GM18867 (cell line): ENCODE results near the gene FMNL2.

Experiments used
- ATAC-seq: cut with Tn5 transposase; IDR thresholded peaks from one replicate; pipeline ENCODE4 v1.9.1; 2021; ENCODE audit warnings: mild to moderate bottlenecking, moderate library complexity; ENCODE audit not compliant: unreplicated experiment

FMNL2 gene

GRCh38 chr2:152444448-152444847, 109.5 kb downstream of the FMNL2 start:
- ATAC-seq: no peak

- no peak for ATAC-seq
Measured at GRCh38 chr2:152445375-152445774, 110.4 kb downstream of the FMNL2 start.

DNA sequence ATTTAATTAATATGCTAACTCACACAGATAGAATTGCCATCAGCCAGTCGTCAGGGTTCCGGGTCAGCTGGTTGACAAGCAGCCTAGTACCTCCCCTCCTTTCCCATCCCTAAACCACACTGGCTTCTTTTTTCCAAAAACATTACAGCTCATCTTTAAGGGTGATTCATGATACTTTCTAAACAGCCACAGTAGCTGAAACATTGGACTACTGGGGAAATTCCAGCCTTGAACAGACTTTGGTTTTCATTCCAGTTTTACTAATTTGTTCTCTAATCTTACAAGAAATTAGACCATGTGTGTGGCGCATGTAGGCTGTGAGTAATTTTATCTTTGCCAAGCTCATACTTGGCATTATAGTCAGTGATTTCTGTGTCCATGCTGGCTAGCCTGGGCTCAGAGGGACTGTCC, 110.8 kb downstream of the FMNL2 start:
- ATAC-seq: no peak

GRCh38 chr2:152446213-152446612, 111.2 kb downstream of the FMNL2 start:
- ATAC-seq: no peak

DNA sequence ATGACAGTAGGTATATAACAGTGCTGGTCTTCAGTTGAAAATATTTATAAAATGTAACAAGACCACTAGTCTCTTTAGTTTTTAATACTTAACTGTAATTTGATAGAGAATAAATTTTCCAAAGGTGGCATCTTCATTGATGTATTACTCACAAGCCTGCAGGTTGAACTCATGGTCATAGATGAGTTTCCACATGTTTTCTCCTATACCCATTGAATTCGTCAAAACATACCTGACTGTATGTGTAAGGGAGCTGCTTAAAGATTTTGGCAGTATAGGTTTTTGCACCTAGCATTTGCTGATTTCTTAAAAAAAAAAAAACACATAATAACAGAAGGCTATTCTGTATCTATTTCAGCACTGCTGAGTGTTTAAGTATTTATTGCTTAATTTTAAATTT, 112.9 kb downstream of the FMNL2 start:
- no peak for ATAC-seq

- ATAC-seq: no peak
Measured at GRCh38 chr2:152448606-152449005, 113.6 kb downstream of the FMNL2 start.

- no peak for ATAC-seq
Measured at GRCh38 chr2:152449578-152449977, 114.6 kb downstream of the FMNL2 start.

- ATAC-seq: no peak
Measured at GRCh38 chr2:152450176-152450575, 115.2 kb downstream of the FMNL2 start.

DNA sequence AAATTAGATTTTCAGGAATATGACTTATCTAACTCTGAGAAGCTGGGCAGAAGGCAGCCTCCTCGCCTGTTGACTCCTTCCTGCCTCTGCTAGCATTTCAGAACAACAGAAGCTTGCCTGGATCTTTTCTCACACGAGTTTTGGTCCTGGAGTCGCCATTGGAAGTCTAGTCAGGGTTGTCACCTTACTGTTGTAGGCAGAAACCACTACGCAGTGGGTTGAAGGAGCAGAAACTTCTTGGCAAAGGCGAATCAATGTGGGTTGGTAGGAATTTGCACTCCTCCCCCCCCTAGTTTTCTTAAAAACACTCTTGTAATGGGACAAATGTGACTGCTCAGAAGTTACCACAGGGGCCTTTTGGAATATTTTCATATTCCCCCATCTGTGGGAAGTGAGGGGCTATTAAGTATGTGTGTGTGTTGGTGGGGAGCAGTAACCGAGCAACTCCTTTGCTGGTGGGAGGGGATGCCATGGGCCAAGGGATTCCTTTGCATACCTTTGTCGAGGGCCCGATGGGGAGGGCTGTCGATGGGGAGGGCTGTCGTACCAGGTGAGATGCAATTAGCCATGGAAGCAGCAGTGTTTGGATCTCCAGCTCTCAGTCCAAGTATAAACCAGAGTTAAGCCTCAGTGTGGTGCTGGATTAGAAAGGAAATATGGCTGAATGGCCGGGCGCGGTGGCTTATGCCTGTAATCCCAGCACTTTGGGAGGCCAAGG, 117.4 kb downstream of the FMNL2 start:
- ATAC-seq: no peak

GRCh38 chr2:152453129-152453911, 118.3 kb downstream of the FMNL2 start:
- ATAC-seq: no peak

DNA sequence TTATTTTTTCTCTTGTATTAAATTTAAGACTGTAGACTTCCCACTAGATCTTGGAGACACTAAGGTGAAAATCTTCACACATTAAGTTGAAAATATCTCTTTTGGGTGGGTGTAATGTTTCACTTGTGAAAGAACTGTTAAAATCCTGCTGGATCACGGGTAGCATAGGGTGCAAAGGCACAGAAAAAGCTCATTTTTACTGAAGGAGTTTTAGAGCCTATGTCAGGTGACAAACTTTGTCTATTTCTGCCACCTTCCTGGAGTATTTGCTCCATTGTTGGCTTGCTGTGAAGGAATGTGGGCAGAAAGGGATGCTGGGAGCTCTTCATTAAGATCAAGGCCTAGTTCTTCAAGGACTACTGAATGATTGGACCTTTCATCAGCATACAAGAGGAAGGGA, 119.4 kb downstream of the FMNL2 start:
- ATAC-seq: no peak

DNA sequence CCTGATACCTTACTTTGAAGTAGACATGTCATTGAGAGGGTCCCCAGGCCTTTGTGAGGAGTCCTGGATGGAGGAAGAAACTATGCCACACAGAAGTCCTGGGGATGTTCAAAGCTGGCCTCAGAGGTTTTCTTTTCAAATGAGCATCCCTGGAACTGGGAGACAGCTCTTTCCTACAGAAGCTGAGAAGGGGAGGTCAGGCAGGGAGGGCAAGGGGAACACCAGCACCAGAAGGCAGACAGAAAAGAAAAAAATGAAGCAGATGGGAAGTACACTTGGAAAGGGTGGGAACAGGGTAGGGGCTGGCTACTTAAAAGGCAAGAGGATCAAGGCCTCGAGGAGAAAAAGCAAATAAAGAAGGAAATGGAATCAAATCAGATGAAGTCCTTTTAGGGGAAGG, 120.0 kb downstream of the FMNL2 start:
- no peak for ATAC-seq

DNA sequence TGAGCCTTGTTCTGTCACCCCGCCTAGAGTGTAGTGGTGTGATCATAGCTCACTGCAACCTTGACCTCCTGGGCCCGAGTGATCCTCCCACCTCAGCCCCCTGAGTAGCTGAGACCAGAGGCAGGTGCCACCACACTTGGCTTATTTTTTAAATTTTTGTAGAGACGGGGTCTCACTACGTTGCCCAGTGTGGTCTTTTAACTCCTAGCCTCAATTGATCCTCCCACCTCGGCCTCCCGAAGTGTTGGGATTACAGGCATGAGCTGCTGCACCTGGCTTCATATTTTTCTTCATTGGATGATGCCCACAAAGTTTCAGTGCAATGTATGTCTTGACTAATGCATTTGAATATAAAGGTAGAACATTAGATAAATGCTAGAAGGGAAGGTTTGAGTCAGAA, 120.8 kb downstream of the FMNL2 start:
- no peak for ATAC-seq

- no peak for ATAC-seq
Measured at GRCh38 chr2:152456262-152456661, 121.3 kb downstream of the FMNL2 start.

DNA sequence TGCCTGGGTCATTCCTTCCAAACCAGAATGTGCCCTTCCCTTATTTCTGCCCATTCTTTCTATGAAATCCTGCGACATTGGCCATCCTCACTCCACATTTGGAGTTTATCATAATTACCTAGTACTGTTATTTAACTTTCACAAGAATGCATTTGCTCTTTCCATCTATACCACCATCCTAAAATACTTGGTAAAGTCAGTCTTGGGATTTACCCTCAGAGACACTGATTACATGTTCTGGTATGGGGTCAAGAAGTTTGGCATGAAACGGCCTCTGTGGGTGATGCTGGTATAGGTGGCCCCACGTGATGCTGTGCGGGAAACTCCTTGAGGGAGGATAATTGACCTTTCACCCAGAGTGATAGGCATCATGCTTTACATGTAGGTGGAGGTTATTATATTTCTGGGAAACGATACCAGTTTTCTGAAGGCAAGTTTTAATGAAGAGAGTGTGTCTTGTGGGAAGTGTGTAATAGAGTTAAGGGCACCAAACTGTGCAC, 123.5 kb downstream of the FMNL2 start:
- no peak for ATAC-seq

GRCh38 chr2:152459091-152459490, 124.1 kb downstream of the FMNL2 start:
- ATAC-seq: no peak

GRCh38 chr2:152460567-152460966, 125.6 kb downstream of the FMNL2 start:
- no peak for ATAC-seq

GRCh38 chr2:152462120-152462519, 127.1 kb downstream of the FMNL2 start:
- ATAC-seq: no peak

DNA sequence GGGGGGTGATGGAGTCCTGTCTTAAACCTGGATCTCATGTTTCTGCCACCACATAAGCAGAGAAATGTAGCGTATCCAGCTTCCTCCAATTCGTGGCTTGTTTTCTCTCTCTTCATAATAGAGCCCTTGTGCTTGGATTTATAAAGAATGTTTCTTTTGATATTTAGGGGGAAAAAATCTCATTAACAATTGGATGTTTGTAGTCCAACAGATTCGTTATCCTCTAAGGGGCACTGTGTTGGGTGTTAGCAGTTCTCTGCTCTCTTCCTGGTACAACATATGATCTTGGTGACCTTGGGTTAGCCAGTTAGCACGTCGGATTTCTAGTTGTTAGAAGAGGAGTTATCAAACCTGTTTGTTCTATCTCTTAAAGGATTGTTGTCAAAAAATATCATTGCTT, 127.8 kb downstream of the FMNL2 start:
- no peak for ATAC-seq

- no peak for ATAC-seq
Measured at GRCh38 chr2:152464851-152465470, 130.0 kb downstream of the FMNL2 start.

- ATAC-seq: no peak
Measured at GRCh38 chr2:152465541-152465940, 130.6 kb downstream of the FMNL2 start.

GRCh38 chr2:152466041-152466440, 131.1 kb downstream of the FMNL2 start:
- no peak for ATAC-seq
